Measurements from ENCODE around the gene DTHD1.

DNA sequence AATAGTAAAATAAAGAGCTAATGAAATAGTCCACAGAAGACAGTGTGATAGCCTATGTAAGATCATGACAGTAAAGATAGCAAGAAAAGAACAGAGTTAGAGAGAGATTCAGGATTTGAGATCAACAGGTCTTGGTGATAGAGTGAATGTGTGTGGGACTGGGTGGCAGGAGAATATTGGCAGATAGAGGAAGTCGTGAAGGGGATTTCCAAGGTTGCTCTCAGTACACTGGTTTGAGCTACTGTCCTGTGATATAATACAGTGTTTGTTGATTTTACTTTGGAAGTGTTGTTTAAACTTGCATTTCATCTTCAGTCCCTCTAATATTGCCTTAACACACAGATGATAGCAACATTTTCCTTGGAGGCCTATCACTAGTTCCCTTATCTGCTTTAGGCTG is 44.1 kb downstream of the DTHD1 start:
- TF ChIP-seq CTCF (IDR thresholded peaks at IDR 0.05; ENCODE audit: extremely low read depth in 1 of 2, insufficient read depth in 1 of 2, low read depth in 1 of 2, low read length in 2 of 2), result no peak
- no peak for TF ChIP-seq POLR2AphosphoS5 (IDR thresholded peaks at IDR 0.05; ENCODE audit: insufficient read depth, low read depth, low read length)
- TF ChIP-seq, protein P1, sequence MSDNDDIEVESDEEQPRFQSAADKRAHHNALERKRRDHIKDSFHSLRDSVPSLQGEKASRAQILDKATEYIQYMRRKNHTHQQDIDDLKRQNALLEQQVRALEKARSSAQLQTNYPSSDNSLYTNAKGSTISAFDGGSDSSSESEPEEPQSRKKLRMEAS (IDR thresholded peaks at IDR 0.05; ENCODE audit: insufficient read depth, insufficient read length), result no peak
- no peak for TF ChIP-seq POLR2A (IDR thresholded peaks at IDR 0.05; ENCODE audit: low read depth, low read length)
- TF ChIP-seq JUN (IDR thresholded peaks at IDR 0.05; ENCODE audit: borderline replicate concordance, insufficient read depth, insufficient read length, low read depth), result no peak
- no peak for TF ChIP-seq EZH2 (IDR thresholded peaks at IDR 0.05; ENCODE audit: borderline replicate concordance, low read depth, low read length, severe bottlenecking)
- TF ChIP-seq MYC (IDR thresholded peaks at IDR 0.05; ENCODE audit: low read depth, low read length), result no peak
- TF ChIP-seq FOS (IDR thresholded peaks at IDR 0.05; ENCODE audit: borderline replicate concordance, insufficient read depth, low read length), result no peak
- TF ChIP-seq GATA2 (IDR thresholded peaks at IDR 0.05; ENCODE audit: insufficient read depth, insufficient read length, low read depth, low read length), result no peak
